ENCODE data around the gene RTKN. TPM values are rescaled to one million over a fixed set of nuclear protein-coding genes. Genes with fewer than 3 reads are reported as not detected.

Gene RTKN
- total and polyA plus RNA-seq, 2 of the 13 experiments (the other 11 are each of a cell fraction or from before 2014, with no cell fraction given): 159 to 166 TPM

- TF ChIP-seq ARHGAP35 (CRISPR knock-in tag; IDR thresholded peaks at IDR 0.05; ENCODE audit: borderline replicate concordance): no peak; the same call in 1 of the 2 replicates
- TF ChIP-seq CHCHD3 (CRISPR knock-in tag; IDR thresholded peaks at IDR 0.05): no peak
- no peak for TF ChIP-seq RBFOX2 (IDR thresholded peaks at IDR 0.05; ENCODE audit: low read depth, low read length)
- peak; percentile 66; the same call in 1 of the 2 replicates for TF ChIP-seq FOXJ3 (CRISPR knock-in tag; IDR thresholded peaks at IDR 0.05; ENCODE audit: borderline replicate concordance)
- peak; percentile 99 for TF ChIP-seq KDM5A (IDR thresholded peaks at IDR 0.05; ENCODE audit: borderline replicate concordance, low read length)
- TF ChIP-seq, protein P1, sequence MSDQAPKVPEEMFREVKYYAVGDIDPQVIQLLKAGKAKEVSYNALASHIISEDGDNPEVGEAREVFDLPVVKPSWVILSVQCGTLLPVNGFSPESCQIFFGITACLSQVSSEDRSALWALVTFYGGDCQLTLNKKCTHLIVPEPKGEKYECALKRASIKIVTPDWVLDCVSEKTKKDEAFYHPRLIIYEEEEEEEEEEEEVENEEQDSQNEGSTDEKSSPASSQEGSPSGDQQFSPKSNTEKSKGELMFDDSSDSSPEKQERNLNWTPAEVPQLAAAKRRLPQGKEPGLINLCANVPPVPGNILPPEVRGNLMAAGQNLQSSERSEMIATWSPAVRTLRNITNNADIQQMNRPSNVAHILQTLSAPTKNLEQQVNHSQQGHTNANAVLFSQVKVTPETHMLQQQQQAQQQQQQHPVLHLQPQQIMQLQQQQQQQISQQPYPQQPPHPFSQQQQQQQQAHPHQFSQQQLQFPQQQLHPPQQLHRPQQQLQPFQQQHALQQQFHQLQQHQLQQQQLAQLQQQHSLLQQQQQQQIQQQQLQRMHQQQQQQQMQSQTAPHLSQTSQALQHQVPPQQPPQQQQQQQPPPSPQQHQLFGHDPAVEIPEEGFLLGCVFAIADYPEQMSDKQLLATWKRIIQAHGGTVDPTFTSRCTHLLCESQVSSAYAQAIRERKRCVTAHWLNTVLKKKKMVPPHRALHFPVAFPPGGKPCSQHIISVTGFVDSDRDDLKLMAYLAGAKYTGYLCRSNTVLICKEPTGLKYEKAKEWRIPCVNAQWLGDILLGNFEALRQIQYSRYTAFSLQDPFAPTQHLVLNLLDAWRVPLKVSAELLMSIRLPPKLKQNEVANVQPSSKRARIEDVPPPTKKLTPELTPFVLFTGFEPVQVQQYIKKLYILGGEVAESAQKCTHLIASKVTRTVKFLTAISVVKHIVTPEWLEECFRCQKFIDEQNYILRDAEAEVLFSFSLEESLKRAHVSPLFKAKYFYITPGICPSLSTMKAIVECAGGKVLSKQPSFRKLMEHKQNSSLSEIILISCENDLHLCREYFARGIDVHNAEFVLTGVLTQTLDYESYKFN (CRISPR knock-in tag; conservative IDR thresholded peaks at IDR 0.05): peak; percentile 64
- TF ChIP-seq RAD21 (CRISPR knock-in tag; IDR thresholded peaks at IDR 0.05): peak; percentile 94
- TF ChIP-seq GABPA (IDR thresholded peaks at IDR 0.05; ENCODE audit: low read depth, low read length): peak; percentile 73
- peak; percentile 99 for TF ChIP-seq GABPA (CRISPR knock-in tag; IDR thresholded peaks at IDR 0.05; ENCODE audit: low read depth)
- TF ChIP-seq SMYD3 (CRISPR knock-in tag; IDR thresholded peaks at IDR 0.05): peak; percentile 26
- TF ChIP-seq HOXA9 (CRISPR knock-in tag; IDR thresholded peaks at IDR 0.05; ENCODE audit: borderline replicate concordance): peak; percentile 88; the same call in 1 of the 2 replicates
- peak; percentile 92 for TF ChIP-seq ZNF205 (CRISPR knock-in tag; IDR thresholded peaks at IDR 0.05)
- peak; percentile 88 for TF ChIP-seq TFDP2 (CRISPR knock-in tag; IDR thresholded peaks at IDR 0.05)
- peak; percentile 56; the same call in 1 of the 2 replicates for TF ChIP-seq DNMT1 (CRISPR knock-in tag; IDR thresholded peaks at IDR 0.05)
- TF ChIP-seq RFX1 (IDR thresholded peaks at IDR 0.05): no peak
- peak; percentile 92; the same call in 1 of the 2 replicates for TF ChIP-seq ZNF337 (CRISPR knock-in tag; IDR thresholded peaks at IDR 0.05; ENCODE audit: borderline replicate concordance, low read depth)
- TF ChIP-seq, protein P2, sequence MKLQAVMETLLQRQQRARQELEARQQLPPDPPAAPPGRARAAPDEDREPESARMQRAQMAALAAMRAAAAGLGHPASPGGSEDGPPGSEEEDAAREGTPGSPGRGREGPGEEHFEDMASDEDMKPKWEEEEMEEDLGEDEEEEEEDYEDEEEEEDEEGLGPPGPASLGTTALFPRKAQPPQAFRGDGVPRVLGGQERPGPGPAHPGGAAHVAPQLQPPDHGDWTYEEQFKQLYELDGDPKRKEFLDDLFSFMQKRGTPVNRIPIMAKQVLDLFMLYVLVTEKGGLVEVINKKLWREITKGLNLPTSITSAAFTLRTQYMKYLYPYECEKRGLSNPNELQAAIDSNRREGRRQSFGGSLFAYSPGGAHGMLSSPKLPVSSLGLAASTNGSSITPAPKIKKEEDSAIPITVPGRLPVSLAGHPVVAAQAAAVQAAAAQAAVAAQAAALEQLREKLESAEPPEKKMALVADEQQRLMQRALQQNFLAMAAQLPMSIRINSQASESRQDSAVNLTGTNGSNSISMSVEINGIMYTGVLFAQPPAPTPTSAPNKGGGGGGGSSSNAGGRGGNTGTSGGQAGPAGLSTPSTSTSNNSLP (IDR thresholded peaks at IDR 0.05; ENCODE audit: low read depth, low read length): peak; percentile 80
- peak; percentile 88 for TF ChIP-seq MAX (IDR thresholded peaks at IDR 0.05)
- TF ChIP-seq TMF1 (CRISPR knock-in tag; IDR thresholded peaks at IDR 0.05; ENCODE audit: low read depth): no peak; the same call in none of the 2 replicates
- TF ChIP-seq ZNF563 (CRISPR knock-in tag; IDR thresholded peaks at IDR 0.05): peak; percentile 80
These were observed 41.3 kb upstream of the RTKN start, which contains the start of the genes CCDC142 and TTC31 (continued) for GRCh38 chr2:74482801-74483674.
